GM21529 (cell line): Measurements from ENCODE around the gene SYDE2.

Experiments
- ATAC-seq: cut with Tn5 transposase; IDR thresholded peaks from one replicate; pipeline ENCODE4 v1.9.1; 2021; ENCODE audit not compliant: unreplicated experiment

Gene SYDE2

GRCh38 chr1:85125891-85126290 is 74.9 kb downstream of the SYDE2 start:
- no peak for ATAC-seq

- no peak for ATAC-seq
Measured at GRCh38 chr1:85124091-85124490, 76.7 kb downstream of the SYDE2 start.

GRCh38 chr1:85122169-85122568 is 78.6 kb downstream of the SYDE2 start:
- no peak for ATAC-seq

- ATAC-seq = no peak
Measured at GRCh38 chr1:85121744-85122143, 79.1 kb downstream of the SYDE2 start.

GRCh38 chr1:85118751-85119150 is 82.1 kb downstream of the SYDE2 start:
- no peak for ATAC-seq

GRCh38 chr1:85116856-85117255 is 84.0 kb downstream of the SYDE2 start:
- ATAC-seq = no peak

GRCh38 chr1:85115933-85116332 is 84.9 kb downstream of the SYDE2 start:
- no peak for ATAC-seq

GRCh38 chr1:85111695-85112094 is 89.1 kb downstream of the SYDE2 start:
- ATAC-seq = no peak

GRCh38 chr1:85109475-85109874 is 91.3 kb downstream of the SYDE2 start:
- ATAC-seq = peak; percentile 96
